22Rv1 (cell line): ENCODE data around the gene SLC22A7.

Source experiments
- H3K27ac ChIP-seq: fragments of 450-650 bp; 2 replicates; pipeline ENCODE4 v1.5.1; 2017
- ZFX ChIP-seq: fragments of 450-650 bp; IDR thresholded peaks from 2 replicates; pipeline ENCODE4 v1.6.1; 2017; ENCODE audit warnings: antibody characterized with exemption, borderline replicate concordance
- TF ChIP-seq, protein P1 (sequence below): fragments of 450-650 bp; IDR thresholded peaks from 2 replicates; pipeline ENCODE4 v1.5.1; 2017; ENCODE audit warnings: mild to moderate bottlenecking

SLC22A7 gene

DNA sequence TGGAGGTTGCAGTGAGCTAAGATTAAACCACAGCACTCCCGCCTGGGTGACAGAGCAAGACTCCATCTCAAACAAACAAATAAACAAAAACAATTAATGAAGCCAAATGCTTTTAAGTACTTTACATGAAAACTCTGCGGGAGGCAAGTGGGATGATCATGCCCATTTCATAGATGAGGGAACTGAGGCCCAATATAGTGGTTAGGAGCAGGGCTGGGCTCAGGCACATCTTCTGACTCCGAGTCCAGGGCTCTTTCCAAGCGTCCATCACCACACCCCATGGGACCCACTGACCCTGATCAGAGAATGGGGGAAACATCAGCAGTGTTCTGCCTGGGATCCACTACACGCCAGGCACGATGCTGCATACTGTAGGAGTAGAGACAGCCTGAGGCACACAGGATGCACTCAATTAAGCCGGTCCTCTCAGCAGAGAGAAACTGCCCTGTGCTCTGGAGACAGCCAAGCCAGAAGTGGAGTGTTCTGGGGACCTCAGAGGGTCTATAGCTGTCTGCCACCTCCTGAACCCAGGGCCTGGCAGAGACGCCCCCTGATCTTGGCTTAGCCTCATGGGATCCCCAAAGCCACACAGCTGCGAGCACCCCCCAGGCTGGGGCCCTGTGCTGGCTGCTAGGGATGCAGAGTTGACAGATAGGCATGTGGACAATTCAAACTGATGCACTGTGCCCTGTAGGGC lies 41.2 kb upstream of the SLC22A7 start:
- no peak overlapping the region for H3K27ac ChIP-seq
- TF ChIP-seq ZFX, result no peak
- TF ChIP-seq, protein P1, sequence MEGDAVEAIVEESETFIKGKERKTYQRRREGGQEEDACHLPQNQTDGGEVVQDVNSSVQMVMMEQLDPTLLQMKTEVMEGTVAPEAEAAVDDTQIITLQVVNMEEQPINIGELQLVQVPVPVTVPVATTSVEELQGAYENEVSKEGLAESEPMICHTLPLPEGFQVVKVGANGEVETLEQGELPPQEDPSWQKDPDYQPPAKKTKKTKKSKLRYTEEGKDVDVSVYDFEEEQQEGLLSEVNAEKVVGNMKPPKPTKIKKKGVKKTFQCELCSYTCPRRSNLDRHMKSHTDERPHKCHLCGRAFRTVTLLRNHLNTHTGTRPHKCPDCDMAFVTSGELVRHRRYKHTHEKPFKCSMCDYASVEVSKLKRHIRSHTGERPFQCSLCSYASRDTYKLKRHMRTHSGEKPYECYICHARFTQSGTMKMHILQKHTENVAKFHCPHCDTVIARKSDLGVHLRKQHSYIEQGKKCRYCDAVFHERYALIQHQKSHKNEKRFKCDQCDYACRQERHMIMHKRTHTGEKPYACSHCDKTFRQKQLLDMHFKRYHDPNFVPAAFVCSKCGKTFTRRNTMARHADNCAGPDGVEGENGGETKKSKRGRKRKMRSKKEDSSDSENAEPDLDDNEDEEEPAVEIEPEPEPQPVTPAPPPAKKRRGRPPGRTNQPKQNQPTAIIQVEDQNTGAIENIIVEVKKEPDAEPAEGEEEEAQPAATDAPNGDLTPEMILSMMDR, result no peak

DNA sequence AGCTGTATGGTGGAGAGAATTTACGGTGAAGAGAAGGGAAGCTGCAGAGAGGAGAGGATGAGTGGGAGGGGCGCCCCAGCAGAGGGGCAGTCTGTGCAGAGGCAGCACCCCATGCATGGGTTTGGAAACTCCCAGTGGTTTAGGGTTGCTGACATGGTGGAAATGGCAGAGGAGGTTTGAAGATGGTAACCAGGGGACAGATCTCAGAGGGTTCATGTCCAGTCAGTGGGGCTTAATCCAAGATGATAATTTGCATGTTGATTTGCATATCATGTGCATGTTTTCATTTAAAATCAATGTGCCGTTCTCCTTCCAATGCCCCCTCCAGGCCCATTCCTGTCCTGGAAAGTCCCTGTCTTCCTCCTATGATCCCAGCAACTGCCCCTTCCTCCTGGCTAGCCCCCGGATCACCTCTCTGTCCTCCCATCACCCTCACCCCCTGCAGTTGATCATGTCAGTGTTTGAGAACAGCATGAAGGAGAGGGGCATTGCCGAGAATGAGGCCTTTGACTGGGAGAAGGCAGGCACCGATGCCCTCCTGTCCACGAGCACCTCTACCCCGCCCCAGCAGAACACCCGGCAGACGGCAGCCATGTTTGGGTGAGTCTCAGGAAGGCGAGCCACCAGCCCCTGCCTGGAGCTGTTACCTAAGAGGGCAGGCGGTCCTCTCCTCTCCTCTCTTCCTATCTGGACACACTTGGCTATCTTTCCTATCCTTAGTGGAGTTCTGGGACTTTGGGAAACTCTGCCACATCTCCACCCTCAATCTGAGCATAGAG lies 40.5 kb upstream of the SLC22A7 start:
- TF ChIP-seq ZFX, result no peak
- TF ChIP-seq, protein P1, result no peak
- H3K27ac ChIP-seq, result no peak overlapping the region

DNA sequence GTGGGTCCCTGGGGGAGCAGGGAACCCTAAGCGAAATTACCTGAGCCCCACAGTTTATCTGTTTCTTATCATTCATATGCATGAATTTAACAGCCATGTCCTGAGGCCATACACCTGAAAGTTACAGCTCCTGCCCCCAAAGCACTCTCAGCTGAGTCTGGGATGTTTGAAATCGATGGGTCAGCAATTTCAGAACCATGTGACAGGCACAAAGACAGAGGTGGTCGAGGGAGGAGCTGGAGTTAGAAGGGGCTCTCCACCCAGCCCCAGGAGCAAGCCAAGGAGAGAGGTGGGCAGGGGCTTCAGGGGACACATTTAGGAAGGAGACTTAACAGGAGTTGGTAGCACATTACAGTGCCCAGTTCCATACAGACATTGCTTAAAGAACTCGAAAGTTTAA lies 39.9 kb upstream of the SLC22A7 start:
- no peak overlapping the region for H3K27ac ChIP-seq
- TF ChIP-seq, protein P1, result no peak
- no peak for TF ChIP-seq ZFX

DNA sequence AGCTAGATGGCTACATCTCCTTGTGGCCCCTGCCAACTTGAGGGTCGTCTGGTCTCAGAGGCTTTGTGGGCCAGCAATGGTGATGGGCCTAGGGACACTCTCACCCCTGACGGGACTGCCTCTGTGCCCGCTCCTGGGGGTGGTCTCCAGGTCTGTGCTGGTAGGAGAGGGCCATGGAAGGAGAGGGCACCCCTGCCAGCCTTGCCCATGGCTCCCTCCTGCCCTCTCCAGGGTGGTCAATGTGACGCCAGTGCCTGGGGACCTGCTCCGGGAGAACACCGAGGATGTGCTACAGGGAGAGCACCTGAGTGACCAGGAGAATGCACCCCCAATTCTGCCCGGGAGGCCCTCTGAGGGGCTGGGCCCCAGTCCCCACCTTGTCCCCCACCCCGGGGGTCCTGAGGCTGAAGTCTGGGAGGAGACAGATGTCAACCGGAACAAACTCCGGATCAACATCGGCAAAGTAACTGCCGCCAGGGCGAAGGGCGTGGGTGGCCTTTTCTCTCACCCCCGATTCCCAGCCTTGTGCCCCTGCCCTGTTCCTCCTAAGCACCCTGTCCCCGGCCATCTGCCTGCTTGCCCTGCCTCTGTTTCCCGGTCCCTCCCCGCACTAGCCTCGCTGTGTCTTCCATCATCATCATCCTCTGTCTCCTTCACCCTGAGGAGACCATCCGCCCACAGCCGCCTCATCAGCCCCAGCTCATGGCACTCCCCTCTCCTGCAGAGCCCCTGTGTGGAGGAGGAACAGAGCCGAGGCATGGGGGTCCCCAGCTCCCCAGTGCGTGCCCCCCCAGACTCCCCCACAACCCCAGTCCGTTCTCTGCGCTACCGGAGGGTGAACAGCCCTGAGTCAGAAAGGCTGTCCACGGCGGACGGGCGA lies 39.0 kb upstream of the SLC22A7 start:
- no peak overlapping the region for H3K27ac ChIP-seq
- no peak for TF ChIP-seq ZFX
- TF ChIP-seq, protein P1, result no peak

DNA sequence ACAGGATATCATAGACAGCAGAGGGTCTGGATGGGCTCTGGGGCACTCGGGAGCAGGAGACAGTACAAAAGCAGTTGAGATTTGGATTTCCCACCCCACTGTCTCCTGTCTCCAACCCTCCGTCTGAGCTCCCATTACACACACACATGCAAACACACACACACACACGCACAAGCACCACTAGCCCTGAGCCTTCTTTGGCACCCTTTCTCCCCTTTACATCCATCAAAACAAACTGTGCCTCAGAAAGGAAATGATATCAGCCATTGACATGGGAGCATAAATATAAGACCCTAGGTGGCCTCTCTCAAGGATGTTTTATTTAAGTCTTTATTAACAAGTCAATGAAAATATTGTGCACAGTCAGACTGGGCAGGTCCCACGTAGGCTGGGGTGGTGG lies 37.3 kb upstream of the SLC22A7 start:
- TF ChIP-seq, protein P1, result no peak
- TF ChIP-seq ZFX, result no peak
- H3K27ac ChIP-seq, result no peak overlapping the region

- H3K27ac ChIP-seq, result no peak overlapping the region
- TF ChIP-seq ZFX, result no peak
- TF ChIP-seq, protein P1, result no peak
These were observed 36.9 kb upstream of the SLC22A7 start for GRCh38 chr6:43261198-43261597.
